Fibroblast of skin of left quadriceps (primary cell): ENCODE results near the gene ACAT1.
"Not testable (repeated sequence)": the region's sequence is repeated elsewhere in the genome, so short reads cannot be mapped to it uniquely, and the experiment has no call there.

Source experiments
- DNase-seq, 2 experiments: peaks; one replicate each; pipeline ENCODE4 v3.0.0-alpha.2; 2013; ENCODE audit warnings: low read depth in 2 of 2

Gene ACAT1

GRCh38 chr11:108147150-108147549 is 25.8 kb downstream of the ACAT1 start:
- no peak for DNase-seq

GRCh38 chr11:108148556-108148955 is 27.2 kb downstream of the ACAT1 start:
- DNase-seq = no peak

- no peak for DNase-seq
Observed at GRCh38 chr11:108154591-108154990, 33.2 kb downstream of the ACAT1 start.

- no peak for DNase-seq
Observed at GRCh38 chr11:108160970-108161566, 39.7 kb downstream of the ACAT1 start.

DNA sequence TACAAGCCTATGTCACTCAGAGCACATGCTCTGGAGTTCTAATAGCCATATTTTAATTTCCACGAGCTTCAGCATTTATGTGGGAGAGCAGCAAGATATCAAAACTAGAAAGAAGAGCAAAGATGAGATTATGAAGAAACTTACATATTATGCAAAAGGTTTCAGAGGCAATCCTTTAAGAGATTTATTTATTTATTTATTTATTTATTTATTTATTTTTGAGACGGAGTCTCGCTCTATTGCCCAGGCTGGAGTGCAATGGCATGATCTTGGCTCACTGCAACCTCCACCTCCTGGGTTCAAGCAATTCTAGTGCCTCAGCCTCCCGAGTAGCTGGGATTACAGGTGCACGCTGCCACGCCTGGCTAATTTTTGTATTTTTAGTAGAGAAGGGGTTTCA is 41.5 kb downstream of the ACAT1 start:
- DNase-seq = not testable (repeated sequence)

GRCh38 chr11:108167624-108168023 is 46.3 kb downstream of the ACAT1 start:
- DNase-seq = no peak

DNA sequence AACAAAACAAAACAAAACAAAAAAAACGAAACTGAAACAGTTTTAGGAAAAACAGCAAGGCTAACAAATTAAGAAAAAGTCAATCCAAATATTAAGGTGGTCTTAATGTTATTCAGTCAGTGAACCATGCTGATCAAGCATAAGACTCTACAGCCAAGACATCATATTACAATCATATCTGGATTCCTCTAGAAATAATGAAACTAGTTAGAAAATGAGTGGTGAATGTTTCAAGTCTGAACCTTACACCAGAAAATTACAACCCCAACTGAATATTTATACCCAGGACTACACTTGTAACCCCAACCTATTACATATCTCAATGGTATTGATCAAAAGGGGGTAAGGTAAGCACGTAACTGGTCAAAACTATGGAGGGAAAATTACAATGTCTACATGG is 48.8 kb downstream of the ACAT1 start:
- DNase-seq = no peak

DNA sequence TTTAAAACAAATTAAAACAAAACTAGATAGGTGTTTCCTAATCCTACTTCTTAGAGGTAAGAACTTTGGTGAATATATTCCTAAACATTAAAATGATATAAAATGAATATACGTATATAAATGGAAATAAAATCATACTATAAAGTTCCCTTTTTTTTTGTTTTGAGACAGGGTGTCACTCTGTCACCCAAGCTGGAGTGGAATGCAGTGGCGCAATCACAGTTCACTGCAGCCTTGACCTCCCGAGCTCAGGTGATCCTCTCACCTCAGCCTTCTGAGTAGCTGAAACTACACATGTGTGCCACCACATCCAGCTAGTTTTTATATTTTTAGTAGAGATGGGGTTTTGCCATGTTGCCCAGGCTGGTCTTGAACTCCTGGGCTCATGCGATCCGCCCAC is 56.2 kb downstream of the ACAT1 start:
- DNase-seq = no peak

- no peak for DNase-seq
Observed at GRCh38 chr11:108193725-108194124, 72.4 kb downstream of the ACAT1 start.

- no peak for DNase-seq
Observed at GRCh38 chr11:108196901-108197300, 75.5 kb downstream of the ACAT1 start.
